HUES48 (cell line): Measurements from ENCODE around the gene GPR4.

ENCODE experiments used
- H3K27ac ChIP-seq: one replicate; pipeline ENCODE4 v1.7.0; 2013; ENCODE audit warnings: low read depth, low read length, inconsistent platforms
- H3K27me3 ChIP-seq: 2 replicates; pipeline ENCODE4 v1.6.1; 2013; ENCODE audit warnings: mild to moderate bottlenecking, low read length; ENCODE audit not compliant: control insufficient read depth, insufficient read depth
- H3K36me3 ChIP-seq: 2 replicates; pipeline ENCODE4 v1.6.1; 2013; ENCODE audit warnings: low read length; ENCODE audit not compliant: control insufficient read depth, insufficient read depth
- H3K4me1 ChIP-seq: 2 replicates; pipeline ENCODE4 v1.6.1; 2013; ENCODE audit warnings: mild to moderate bottlenecking, low read length; ENCODE audit not compliant: control insufficient read depth, insufficient read depth
- H3K4me3 ChIP-seq: 2 replicates; pipeline ENCODE4 v1.5.1; 2013; ENCODE audit warnings: mild to moderate bottlenecking, low read depth, low read length
- H3K9ac ChIP-seq: 2 replicates; pipeline ENCODE4 v1.6.1; 2013; ENCODE audit warnings: mild to moderate bottlenecking, low read depth, low read length, moderate library complexity
- H3K9me3 ChIP-seq: 2 replicates; pipeline ENCODE4 v1.6.1; 2013; ENCODE audit warnings: low read length; ENCODE audit not compliant: control insufficient read depth, insufficient read depth

The GPR4 gene

GRCh38 chr19:45598267-45599001 lies 3.6 kb downstream of the GPR4 start:
- Histone ChIP-seq H3K4me3 (peak overlapping the region; percentile 46), H3K9ac (no peak overlapping the region), H3K36me3 (no peaks in the 10 kb centered on the region), H3K4me1 (peaks cover 24% of the 10 kb centered on the region), H3K9me3 (no peaks in the 10 kb centered on the region), H3K27me3 (peaks cover 56% of the 10 kb centered on the region), H3K27ac (peak overlapping the region; percentile 33)

- Histone ChIP-seq H3K4me1 (peaks cover 24% of the 10 kb centered on the region), H3K4me3 (peak overlapping the region; percentile 46), H3K36me3 (no peaks in the 10 kb centered on the region), H3K9ac (no peak overlapping the region), H3K27ac (peak overlapping the region; percentile 55), H3K27me3 (peaks cover 53% of the 10 kb centered on the region), H3K9me3 (no peaks in the 10 kb centered on the region)
Measured at GRCh38 chr19:45597425-45598111, 4.4 kb downstream of the GPR4 start.

- H3K9me3 ChIP-seq, result no peaks in the 10 kb centered on the region
- H3K9ac ChIP-seq, result no peak overlapping the region
- H3K27me3 ChIP-seq, result peaks cover 52% of the 10 kb centered on the region
- no peak overlapping the region for H3K4me3 ChIP-seq
- H3K36me3 ChIP-seq, result no peaks in the 10 kb centered on the region
- H3K4me1 ChIP-seq, result peaks cover 24% of the 10 kb centered on the region
- no peak overlapping the region for H3K27ac ChIP-seq
Measured at GRCh38 chr19:45595814-45596213, 6.2 kb downstream of the GPR4 start.

- Histone ChIP-seq H3K36me3 (no peaks in the 10 kb centered on the region), H3K4me3 (no peak overlapping the region), H3K27me3 (peaks cover 29% of the 10 kb centered on the region), H3K9ac (no peak overlapping the region), H3K9me3 (no peaks in the 10 kb centered on the region), H3K4me1 (peaks cover 11% of the 10 kb centered on the region), H3K27ac (no peak overlapping the region)
Measured at GRCh38 chr19:45593520-45593919, 8.5 kb downstream of the GPR4 start.

- peaks cover 20% of the 10 kb centered on the region for H3K27me3 ChIP-seq
- H3K27ac ChIP-seq, result no peak overlapping the region
Measured at GRCh38 chr19:45592366-45592765, 9.6 kb downstream of the GPR4 start.

GRCh38 chr19:45591638-45592005 lies 10.4 kb downstream of the GPR4 start:
- Histone ChIP-seq H3K27ac (no peak overlapping the region), H3K9ac (no peak overlapping the region), H3K27me3 (peaks cover 20% of the 10 kb centered on the region), H3K4me3 (no peak overlapping the region), H3K4me1 (no peaks in the 10 kb centered on the region), H3K9me3 (no peaks in the 10 kb centered on the region), H3K36me3 (no peaks in the 10 kb centered on the region)

More at GRCh38 chr19:45592366-45592765, 9.6 kb downstream of the GPR4 start:
- Histone ChIP-seq H3K36me3 (no peaks in the 10 kb centered on the region), H3K9me3 (no peaks in the 10 kb centered on the region), H3K4me3 (no peak overlapping the region), H3K9ac (no peak overlapping the region), H3K4me1 (peaks cover 2% of the 10 kb centered on the region)

GRCh38 chr19:45591004-45591637 lies 10.9 kb downstream of the GPR4 start:
- Histone ChIP-seq H3K4me1 (no peaks in the 10 kb centered on the region), H3K4me3 (no peak overlapping the region), H3K36me3 (no peaks in the 10 kb centered on the region), H3K9ac (no peak overlapping the region), H3K27me3 (peaks cover 20% of the 10 kb centered on the region), H3K9me3 (no peaks in the 10 kb centered on the region), H3K27ac (no peak overlapping the region)

- H3K4me3 ChIP-seq, result no peak overlapping the region
- no peaks in the 10 kb centered on the region for H3K4me1 ChIP-seq
- H3K36me3 ChIP-seq, result no peaks in the 10 kb centered on the region
- H3K9ac ChIP-seq, result no peak overlapping the region
- peaks cover 20% of the 10 kb centered on the region for H3K27me3 ChIP-seq
- H3K27ac ChIP-seq, result no peak overlapping the region
- no peaks in the 10 kb centered on the region for H3K9me3 ChIP-seq
Measured at GRCh38 chr19:45590300-45591003, 11.6 kb downstream of the GPR4 start.

GRCh38 chr19:45589768-45590167 lies 12.2 kb downstream of the GPR4 start:
- no peaks in the 10 kb centered on the region for H3K36me3 ChIP-seq
- peaks cover 20% of the 10 kb centered on the region for H3K27me3 ChIP-seq
- no peaks in the 10 kb centered on the region for H3K9me3 ChIP-seq
- no peak overlapping the region for H3K9ac ChIP-seq
- no peak overlapping the region for H3K4me3 ChIP-seq
- no peak overlapping the region for H3K27ac ChIP-seq
- H3K4me1 ChIP-seq, result no peaks in the 10 kb centered on the region

GRCh38 chr19:45587873-45588272 lies 14.1 kb downstream of the GPR4 start:
- no peaks in the 10 kb centered on the region for H3K4me1 ChIP-seq
- H3K27me3 ChIP-seq, result peaks cover 19% of the 10 kb centered on the region
- no peak overlapping the region for H3K9ac ChIP-seq
- no peak overlapping the region for H3K4me3 ChIP-seq
- H3K9me3 ChIP-seq, result no peaks in the 10 kb centered on the region
- H3K36me3 ChIP-seq, result no peaks in the 10 kb centered on the region
- no peak overlapping the region for H3K27ac ChIP-seq
